Stimulated activated CD4-positive, alpha-beta T cell treated with anti-CD3 and anti-CD28 coated beads, Interleukin-4, amount 100 ng/mL, for 24 hours (primary cell): ENCODE measurements around the gene MPP2.
"Not testable (repeated sequence)": the region's sequence is repeated elsewhere in the genome, so short reads cannot be mapped to it uniquely, and the experiment has no call there.

Experiments
- DNase-seq: peaks from one replicate; pipeline ENCODE4 v3.0.0-alpha.2; 2020

Gene MPP2

DNA sequence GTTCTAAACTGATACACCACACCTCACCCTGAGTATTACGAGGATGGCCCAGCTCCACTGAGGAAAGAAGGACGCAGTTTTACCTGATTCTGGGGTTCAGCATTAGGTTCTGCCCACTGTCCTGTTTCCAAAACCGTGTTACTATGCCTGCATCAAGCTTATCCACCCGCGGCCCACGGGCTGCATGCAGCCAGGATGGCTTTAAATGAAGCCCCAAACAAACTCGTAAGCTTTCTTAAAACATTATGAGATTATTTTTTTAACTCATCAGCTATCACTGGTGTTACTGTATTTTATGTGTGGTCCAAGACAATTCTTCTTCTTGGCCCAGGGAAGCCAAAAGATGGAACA, 64.4 kb downstream of the MPP2 start:
- no peak for DNase-seq

DNA sequence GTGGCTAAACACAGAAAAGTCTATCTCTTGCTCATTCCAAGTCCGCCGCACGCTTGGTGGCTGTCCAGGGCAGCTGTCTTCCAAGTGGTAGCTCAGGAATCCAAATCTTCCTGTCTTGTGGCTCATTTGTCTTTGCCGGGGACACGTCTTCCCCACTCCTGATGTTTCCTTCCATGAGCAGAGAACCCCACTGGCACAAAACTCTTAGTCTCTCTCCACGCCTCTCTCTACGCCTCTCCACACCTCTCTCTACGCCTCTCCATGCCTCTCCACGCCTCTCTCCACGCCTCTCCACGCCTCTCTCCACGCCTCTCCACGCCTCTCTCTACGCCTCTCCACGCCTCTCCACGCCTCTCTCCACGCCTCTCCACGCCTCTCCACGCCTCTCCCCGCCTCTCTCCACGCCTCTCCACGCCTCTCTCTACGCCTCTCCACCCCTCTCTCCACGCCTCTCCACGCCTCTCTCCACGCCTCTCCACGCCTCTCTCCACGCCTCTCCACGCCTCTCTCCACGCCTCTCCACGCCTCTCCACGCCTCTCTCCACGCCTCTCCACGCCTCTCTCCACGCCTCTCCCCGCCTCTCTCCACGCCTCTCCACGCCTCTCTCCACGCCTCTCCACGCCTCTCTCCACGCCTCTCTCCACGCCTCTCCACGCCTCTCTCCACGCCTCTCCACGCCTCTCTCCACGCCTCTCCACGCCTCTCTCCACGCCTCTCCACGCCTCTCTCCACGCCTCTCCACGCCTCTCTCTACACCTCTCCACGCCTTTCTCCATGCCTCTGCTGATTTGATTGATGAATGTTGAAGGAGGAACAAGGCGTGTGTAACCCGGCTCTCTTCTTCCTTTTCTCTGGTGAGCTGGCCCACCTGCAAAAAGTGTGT, 65.0 kb downstream of the MPP2 start:
- DNase-seq, result not testable (repeated sequence)

DNA sequence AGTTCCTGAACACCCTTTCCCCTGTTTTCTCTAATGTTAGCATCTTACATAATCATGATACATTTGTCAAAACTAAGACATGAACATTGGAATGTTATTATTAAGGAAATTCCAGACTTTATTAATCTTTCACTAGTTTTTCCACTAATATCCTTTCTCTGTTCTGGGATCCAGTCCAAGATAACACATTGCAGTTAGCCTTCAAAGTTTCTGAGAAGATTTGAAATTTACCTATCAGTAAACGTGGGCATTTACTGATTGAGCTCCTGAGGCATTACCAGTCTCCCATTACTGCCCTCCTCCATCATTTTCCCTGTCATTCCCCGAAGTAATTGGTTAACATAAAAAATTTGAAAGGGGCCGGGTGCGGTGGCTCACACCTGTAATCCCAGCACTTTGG, 66.1 kb downstream of the MPP2 start:
- no peak for DNase-seq

DNA sequence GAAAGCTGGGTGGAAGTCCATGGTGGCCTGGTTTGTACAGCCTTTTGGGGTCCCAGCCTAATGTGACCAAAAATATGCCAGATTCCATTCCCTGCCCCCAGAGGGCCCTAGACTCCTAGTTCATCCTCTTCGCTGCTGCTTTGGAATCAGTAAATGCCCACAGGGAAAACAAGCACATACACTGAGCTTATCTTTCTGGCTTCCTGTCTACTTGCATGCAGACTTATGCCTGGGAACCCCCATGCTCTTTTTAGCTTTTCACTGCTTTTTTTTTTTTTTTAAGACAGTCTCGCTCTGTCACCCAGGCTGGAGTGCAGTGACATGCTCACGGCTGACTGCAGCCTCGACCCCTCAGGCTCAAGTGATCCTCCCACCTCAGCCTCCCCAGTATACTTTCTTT, 66.5 kb downstream of the MPP2 start:
- no peak for DNase-seq

DNA sequence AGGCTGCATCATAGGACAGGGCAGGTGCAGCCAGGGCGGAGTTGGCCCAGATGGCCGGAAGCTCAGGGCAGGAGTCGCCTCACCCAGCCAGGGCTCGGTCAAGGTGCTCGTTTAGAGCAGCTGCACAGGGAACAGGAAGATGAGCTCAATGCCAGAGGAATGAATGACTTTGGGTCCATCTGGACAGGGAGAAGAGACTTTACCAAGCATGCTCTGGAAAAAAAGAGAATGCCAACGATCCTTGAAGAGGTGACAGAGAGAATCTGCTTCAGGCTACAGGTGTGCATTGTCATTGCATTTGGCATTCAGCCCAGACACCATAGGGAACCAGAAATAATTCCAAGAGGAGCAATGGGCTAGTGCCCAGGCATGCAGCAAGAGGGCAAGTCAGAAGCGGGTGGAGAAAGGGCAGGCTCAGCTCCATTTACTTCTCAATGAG, 67.6 kb downstream of the MPP2 start:
- no peak for DNase-seq

DNA sequence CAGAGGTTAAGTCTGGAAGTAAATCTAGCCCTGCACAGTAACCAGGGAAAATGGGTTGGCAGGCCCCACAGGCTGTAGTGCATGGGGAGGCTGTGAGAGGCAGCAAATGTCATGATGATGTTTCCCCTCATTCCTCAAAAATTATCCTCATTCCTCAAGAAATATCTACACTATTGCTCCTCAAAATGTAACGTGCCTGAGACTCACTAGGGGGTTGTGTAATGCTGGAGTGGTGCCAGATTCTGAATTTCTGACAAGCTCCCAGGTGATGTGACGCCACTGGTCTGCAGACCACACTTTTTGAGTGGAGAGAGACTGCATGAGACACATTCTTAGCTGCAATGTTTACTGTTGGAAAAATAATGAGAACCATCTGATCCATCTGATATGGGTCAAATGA, 73.2 kb downstream of the MPP2 start:
- DNase-seq, result no peak

DNA sequence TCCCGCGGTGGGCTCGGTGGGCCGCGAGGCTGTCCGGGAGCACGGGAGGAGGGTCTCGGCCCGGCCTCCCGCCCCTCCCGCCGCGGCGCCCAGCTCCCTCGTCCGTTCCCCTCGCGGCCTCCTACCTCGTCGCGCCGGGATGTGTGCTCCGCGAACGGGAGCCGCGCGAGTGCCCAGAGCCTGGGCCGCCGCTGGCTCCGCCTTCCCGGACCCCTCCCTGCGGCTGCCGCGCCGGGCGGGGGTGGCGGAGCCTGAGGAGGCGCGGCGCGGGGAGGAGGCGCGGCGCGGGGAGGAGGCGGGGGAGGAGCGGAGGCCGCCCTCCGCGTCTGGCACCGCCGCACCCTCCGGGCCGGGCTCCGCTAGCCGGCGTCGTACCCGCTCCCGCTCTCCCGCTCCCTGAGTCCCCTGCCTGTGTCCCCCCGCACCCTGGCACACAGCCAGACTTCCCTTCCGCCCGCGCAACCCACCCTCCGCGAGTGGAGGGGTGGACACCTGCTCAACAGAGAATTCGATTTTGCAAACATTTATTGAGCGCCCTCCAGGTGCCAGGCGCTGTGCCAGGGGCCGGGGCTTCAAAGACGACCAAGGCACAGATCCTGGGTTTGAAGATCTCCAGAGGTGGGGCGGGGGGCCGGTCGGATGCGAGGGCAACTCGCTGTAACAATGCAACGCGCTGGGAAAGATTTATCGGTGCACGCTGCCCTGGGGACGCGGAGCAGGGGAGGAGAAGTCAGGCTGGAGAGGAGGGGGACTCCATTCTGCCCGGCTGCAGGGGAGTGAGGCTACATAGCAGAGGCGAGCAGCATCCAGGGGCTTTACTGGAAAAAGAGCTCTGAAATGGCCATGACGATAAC, 74.1 kb downstream of the MPP2 start, which contains the start of gene MPP3:
MPP3 (minus strand) TSS at position 171 of the 854 bp plus-strand sequence. CDS start 1,240 bp downstream, outside the sequence.
- DNase-seq, result peak; percentile 26

DNA sequence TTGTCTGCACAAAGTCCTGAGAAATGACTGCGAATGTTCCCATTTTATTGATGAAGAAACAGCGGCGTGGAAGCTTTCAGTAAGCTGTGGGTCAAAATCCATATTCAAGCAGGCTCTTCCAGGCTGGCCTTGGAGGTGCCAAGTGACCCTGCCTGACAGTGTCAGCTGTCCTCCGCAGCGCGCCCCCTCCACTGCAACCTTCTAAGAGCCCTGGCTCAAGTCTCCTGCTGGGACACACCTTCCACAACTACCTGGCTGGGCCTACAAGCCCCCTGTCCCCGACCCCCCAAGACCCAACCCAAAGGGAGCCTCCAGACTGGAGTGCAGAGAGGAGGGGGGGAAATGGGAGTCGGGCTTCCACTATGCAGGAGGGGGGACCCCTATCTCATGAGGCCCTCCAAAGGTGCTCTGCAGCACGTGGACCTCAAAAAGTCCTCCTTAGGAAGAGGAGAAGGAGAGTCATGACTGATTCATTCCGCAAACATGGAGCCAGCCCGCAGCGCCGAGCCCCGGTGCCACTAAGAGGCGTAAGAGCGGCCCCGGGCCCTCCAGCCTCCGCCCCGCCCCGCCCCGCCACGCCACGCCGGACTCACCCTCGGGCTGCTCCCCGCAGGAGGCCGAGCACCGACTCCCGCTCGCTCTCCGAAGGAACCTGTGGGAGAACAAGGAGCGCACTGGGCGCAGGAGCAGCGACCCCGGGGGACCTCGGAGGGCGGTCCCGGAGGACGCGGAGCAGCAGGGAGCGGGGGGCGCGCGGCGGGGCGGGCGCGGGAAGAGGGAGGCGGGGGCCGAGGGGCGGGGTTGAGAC, 75.0 kb downstream of the MPP2 start:
- DNase-seq, result peak; percentile 9

DNA sequence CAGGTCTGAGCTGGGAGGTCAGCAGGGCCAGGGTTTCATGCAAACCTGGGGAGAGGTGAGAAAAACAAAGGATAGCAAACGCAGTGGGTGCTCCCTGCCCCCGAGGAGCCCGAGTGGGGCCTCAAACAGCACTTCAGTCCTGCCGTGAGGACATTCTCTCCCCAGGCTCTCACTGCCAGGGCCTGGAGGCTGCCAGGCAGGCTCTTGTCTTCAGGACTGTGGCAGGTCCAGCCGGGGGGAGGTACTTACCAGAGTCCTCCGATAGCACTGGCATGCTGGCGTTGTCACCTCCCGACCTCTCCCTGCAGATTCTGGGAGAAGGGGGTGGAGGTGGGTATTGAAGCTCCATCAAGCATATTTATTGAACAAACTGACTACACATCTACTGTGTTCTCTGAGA, 75.7 kb downstream of the MPP2 start:
- no peak for DNase-seq

DNA sequence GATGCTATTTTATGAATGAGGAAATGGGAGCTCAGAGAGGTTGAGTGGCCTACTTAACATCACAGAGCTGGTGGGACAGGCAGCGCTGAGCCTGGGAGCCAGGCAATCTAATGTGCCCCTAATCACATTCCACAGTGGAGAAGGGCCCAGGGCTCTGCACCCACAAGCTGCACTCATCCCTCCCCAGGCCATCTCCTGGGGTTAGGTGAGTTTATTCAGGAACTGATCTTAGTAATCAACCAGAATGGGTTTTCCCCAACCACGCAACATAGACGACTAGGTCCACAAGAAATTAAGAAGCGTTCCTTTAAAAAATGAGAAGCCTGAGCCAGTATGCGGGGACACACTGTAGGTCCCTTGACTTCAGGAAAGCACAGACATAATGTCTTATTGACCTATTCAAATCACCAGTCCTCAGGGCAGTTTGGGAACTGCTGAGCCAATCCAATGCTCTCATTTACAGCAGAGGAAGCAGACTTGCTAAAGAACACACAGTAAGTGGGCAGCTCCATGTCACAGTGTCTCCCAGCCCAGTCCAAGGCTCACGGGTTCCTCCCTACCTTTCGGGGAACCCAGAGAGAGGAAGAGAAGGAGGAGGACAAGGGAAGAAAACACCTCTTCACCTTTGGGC, 76.7 kb downstream of the MPP2 start:
- DNase-seq, result no peak

DNA sequence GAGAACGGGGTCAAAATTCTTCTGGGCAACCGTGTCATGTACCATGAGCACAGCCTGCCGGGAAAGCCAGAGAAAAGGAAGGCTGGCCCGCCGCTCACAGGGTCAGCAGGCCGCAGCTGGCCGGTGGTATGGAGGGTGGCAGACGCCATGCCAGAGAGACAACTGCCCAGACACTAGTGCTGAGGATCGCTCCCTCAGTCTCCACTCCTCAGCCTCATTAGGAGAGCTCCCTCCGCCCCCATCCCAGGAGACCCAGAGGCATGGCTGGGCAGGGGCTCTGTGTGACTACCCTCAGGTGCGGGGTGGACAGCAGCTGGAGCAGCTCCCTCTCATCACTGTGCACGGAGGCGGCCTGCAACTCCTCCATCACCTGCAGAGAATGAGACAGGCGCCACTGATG, 77.6 kb downstream of the MPP2 start:
- DNase-seq, result no peak

DNA sequence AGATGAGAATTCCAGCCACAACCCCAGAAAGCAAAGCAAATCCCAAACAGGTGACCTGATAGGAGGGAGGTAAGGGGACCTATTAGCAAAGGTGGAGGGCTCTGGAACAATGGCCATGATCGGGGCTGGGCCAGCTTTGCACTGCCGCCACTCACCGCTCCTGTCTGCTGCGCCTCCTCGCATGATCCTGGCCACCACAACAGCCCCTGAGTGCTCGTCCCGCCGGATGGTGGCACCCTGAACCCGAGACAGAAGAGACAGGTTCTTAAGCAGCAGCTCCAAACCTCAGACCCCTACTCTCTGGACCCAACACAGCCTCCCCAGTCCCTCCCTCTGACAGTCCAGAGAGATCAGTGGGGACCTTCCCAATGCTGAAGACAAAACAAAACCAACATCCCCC, 79.7 kb downstream of the MPP2 start:
- no peak for DNase-seq

DNA sequence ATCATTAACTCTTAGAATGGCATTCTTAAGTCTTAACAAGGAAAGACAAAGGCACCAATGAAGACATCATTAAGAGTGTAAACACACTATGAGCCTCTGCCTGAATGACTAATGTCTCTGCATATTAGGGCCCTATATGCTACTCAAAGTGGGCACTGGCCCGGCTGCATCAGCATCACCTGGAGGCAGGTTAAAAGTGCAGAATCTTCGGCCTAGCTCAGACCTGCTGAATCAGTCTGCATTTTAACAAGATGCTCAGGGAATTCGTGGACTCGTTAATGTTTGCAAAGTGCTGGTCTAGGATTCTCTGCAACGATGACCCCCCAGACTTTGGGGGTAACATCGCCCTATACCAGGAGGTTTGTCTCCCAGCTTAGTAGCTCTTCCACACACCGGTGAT, 81.1 kb downstream of the MPP2 start:
- DNase-seq, result no peak

DNA sequence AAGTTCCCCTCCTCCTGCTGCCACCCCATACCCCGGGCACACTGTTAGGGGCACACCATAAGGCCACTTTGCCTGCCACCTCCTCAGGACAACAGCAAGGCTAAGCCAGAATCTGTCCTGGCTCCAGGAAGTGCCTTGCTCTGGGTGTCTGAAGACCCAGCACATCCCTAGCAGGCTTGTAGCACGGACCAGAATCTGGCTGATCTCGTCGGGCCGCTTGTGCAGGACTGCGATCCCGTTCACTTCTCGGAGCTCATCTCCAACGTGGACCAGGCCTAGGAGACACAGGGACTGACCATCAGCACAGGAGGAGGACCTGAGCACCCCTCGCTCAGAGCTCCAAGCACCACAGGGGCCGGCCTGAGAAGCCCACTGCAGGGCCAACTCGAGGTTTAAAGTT, 81.8 kb downstream of the MPP2 start:
- DNase-seq, result no peak
